ENCODE results near the gene COL5A2. TPM values are rescaled to one million over a fixed set of nuclear protein-coding genes. Genes with fewer than 3 reads are reported as not detected.

The COL5A2 gene
- polyA plus RNA-seq, 1 donor from 2014 or later = 3.6 TPM

DNA sequence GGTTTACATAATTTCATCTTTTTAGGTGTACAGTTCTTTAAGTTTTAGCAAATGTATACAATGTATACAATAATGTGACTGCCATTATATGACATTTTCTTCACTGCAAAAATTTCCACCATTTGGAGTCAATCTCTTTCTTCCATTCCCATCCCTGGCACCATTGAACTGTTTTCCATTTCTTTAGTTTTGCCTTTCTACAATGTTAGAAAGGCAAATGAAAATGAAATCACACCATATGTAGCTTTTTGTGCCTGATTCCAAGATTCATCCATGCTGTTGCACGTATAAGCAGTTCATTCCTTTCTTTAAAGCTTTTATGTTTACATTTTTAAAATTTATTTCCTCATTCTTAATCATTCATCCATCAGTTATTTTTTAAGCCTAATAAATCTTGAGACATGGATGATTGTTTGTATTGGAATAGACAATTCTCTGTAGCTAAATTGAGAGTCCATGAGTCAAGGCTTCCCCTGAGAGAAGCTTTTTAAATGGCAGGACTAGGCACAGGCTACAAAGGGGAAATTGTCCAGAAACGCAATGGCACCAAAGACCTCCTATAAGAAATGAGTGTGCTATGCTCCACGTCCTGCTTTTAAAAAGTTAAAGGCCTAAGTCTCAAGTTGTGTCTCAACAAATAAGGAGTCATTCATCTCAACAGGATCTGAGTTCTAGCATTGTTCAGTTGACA is 8.7 kb upstream of the COL5A2 start:
- H3F3A ChIP-seq (ENCODE audit: insufficient read depth, low read length, poor library complexity, severe bottlenecking) = no peaks in the 10 kb centered on the region
- no peak overlapping the region for H3K27ac ChIP-seq (ENCODE audit: low read length)
- H2AFZ ChIP-seq (ENCODE audit: low read depth, low read length) = no peak overlapping the region
- H3K4me2 ChIP-seq (ENCODE audit: low read length) = no peak overlapping the region
- H3K27me3 ChIP-seq (ENCODE audit: insufficient read depth, low read depth, low read length) = no peaks in the 10 kb centered on the region
- H3K36me3 ChIP-seq (ENCODE audit: insufficient read depth, low read length) = no peaks in the 10 kb centered on the region
- H4K20me1 ChIP-seq (ENCODE audit: insufficient read depth) = no peaks in the 10 kb centered on the region
- no peaks in the 10 kb centered on the region for H3K9me2 ChIP-seq (ENCODE audit: insufficient read depth, low read length)
- TF ChIP-seq RAD21 (conservative IDR thresholded peaks at IDR 0.05) (no peak), TAF1 (IDR thresholded peaks at IDR 0.05; ENCODE audit: low read depth) (no peak), EZH2 (IDR thresholded peaks at IDR 0.05; ENCODE audit: borderline replicate concordance, insufficient read depth, low read length, poor library complexity, severe bottlenecking) (no peak)
- TF ChIP-seq, protein P1, sequence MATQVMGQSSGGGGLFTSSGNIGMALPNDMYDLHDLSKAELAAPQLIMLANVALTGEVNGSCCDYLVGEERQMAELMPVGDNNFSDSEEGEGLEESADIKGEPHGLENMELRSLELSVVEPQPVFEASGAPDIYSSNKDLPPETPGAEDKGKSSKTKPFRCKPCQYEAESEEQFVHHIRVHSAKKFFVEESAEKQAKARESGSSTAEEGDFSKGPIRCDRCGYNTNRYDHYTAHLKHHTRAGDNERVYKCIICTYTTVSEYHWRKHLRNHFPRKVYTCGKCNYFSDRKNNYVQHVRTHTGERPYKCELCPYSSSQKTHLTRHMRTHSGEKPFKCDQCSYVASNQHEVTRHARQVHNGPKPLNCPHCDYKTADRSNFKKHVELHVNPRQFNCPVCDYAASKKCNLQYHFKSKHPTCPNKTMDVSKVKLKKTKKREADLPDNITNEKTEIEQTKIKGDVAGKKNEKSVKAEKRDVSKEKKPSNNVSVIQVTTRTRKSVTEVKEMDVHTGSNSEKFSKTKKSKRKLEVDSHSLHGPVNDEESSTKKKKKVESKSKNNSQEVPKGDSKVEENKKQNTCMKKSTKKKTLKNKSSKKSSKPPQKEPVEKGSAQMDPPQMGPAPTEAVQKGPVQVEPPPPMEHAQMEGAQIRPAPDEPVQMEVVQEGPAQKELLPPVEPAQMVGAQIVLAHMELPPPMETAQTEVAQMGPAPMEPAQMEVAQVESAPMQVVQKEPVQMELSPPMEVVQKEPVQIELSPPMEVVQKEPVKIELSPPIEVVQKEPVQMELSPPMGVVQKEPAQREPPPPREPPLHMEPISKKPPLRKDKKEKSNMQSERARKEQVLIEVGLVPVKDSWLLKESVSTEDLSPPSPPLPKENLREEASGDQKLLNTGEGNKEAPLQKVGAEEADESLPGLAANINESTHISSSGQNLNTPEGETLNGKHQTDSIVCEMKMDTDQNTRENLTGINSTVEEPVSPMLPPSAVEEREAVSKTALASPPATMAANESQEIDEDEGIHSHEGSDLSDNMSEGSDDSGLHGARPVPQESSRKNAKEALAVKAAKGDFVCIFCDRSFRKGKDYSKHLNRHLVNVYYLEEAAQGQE (IDR thresholded peaks at IDR 0.05; ENCODE audit: borderline replicate concordance) = no peak
- H3K9ac ChIP-seq (ENCODE audit: low read length) = no peak overlapping the region
- no peaks in the 10 kb centered on the region for H3K9me3 ChIP-seq (ENCODE audit: low read length)
- H3K79me2 ChIP-seq (replicated peaks; ENCODE audit: insufficient read depth, low read length) = no peaks in the 10 kb centered on the region
- H3K4me3 ChIP-seq (ENCODE audit: low read length) = no peak overlapping the region

DNA sequence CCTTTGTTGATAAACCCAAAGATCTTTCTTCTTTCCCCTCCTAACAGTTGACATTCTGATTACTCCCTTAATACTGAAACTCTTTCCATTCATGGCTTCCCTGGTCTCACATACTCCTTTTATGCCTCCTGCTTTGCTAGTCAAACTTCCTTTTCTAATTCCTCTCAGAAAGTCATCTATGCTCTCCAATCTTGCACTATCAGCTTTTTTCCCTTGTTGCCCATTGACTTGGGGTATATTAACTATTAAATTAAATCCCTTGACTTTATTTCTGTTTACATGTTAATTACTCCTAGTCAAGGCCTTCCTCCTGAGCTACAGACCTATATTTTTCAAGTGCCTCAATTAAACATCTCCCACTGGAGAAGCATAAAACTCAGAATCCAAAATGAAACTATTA is 3.6 kb upstream of the COL5A2 start:
- H2AFZ ChIP-seq (ENCODE audit: low read depth, low read length) = no peak overlapping the region
- no peaks in the 10 kb centered on the region for H3K79me2 ChIP-seq (replicated peaks; ENCODE audit: insufficient read depth, low read length)
- no peak overlapping the region for H3K4me3 ChIP-seq (ENCODE audit: low read length)
- no peak overlapping the region for H3K4me2 ChIP-seq (ENCODE audit: low read length)
- no peaks in the 10 kb centered on the region for H4K20me1 ChIP-seq (ENCODE audit: insufficient read depth)
- no peaks in the 10 kb centered on the region for H3K36me3 ChIP-seq (ENCODE audit: insufficient read depth, low read length)
- H3K9me3 ChIP-seq (ENCODE audit: low read length) = no peaks in the 10 kb centered on the region
- no peak overlapping the region for H3K9ac ChIP-seq (ENCODE audit: low read length)
- TF ChIP-seq, protein P1 (IDR thresholded peaks at IDR 0.05; ENCODE audit: borderline replicate concordance) = no peak
- TF ChIP-seq EP300 (conservative IDR thresholded peaks at IDR 0.05; ENCODE audit: poor library complexity, severe bottlenecking) (no peak), EZH2 (IDR thresholded peaks at IDR 0.05; ENCODE audit: borderline replicate concordance, insufficient read depth, low read length, poor library complexity, severe bottlenecking) (no peak), SMC3 (conservative IDR thresholded peaks at IDR 0.05; ENCODE audit: poor library complexity) (no peak), RAD21 (conservative IDR thresholded peaks at IDR 0.05) (no peak), POLR2AphosphoS5 (IDR thresholded peaks at IDR 0.05) (no peak), TAF1 (IDR thresholded peaks at IDR 0.05; ENCODE audit: low read depth) (no peak), MXI1 (conservative IDR thresholded peaks at IDR 0.05; ENCODE audit: poor library complexity, severe bottlenecking) (no peak)
- TF ChIP-seq, protein P2, sequence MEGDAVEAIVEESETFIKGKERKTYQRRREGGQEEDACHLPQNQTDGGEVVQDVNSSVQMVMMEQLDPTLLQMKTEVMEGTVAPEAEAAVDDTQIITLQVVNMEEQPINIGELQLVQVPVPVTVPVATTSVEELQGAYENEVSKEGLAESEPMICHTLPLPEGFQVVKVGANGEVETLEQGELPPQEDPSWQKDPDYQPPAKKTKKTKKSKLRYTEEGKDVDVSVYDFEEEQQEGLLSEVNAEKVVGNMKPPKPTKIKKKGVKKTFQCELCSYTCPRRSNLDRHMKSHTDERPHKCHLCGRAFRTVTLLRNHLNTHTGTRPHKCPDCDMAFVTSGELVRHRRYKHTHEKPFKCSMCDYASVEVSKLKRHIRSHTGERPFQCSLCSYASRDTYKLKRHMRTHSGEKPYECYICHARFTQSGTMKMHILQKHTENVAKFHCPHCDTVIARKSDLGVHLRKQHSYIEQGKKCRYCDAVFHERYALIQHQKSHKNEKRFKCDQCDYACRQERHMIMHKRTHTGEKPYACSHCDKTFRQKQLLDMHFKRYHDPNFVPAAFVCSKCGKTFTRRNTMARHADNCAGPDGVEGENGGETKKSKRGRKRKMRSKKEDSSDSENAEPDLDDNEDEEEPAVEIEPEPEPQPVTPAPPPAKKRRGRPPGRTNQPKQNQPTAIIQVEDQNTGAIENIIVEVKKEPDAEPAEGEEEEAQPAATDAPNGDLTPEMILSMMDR (IDR thresholded peaks at IDR 0.05; ENCODE audit: poor library complexity, severe bottlenecking) = no peak
- no peak overlapping the region for H3K27ac ChIP-seq (ENCODE audit: low read length)
- no peaks in the 10 kb centered on the region for H3K27me3 ChIP-seq (ENCODE audit: insufficient read depth, low read depth, low read length)
- H3F3A ChIP-seq (ENCODE audit: insufficient read depth, low read length, poor library complexity, severe bottlenecking) = no peaks in the 10 kb centered on the region
- no peaks in the 10 kb centered on the region for H3K9me2 ChIP-seq (ENCODE audit: insufficient read depth, low read length)
